ENCODE results near the gene TYW5.
"Not testable (repeated sequence)": the region's sequence is repeated elsewhere in the genome, so short reads cannot be mapped to it uniquely, and the experiment has no call there.

The TYW5 gene

DNA sequence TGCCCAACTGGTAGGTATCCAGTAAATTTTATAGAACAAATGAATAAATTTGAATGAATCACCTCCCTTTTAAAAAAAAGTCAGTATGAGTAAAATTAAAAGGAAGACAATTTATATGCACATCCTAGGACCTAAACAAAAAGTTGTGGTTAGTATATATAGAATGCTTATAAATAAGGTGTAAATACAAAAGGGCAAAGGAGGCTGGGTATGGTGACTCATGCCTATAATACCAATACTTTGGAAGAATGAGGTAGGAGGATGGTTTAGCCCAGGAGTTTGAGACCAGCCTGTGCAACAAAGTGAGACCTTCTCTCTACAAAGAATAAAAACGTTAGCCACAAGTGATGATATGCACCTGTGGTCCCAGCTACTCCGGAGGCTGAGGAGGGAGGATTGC, 31.4 kb downstream of the TYW5 start:
- peaks cover 5% of the 10 kb centered on the region for H3K36me3 ChIP-seq (ENCODE audit: insufficient read depth, low read length)
- no peak overlapping the region for H3K9ac ChIP-seq (ENCODE audit: low read depth, low read length)
- H3K4me1 ChIP-seq (ENCODE audit: insufficient read depth, low read length) = 0 out of 2 replicates have a peak, but pooled peaks cover 4% of the 10 kb centered on the region
- H3K9me3 ChIP-seq (ENCODE audit: control insufficient read depth, insufficient read depth, low read length) = no peaks in the 10 kb centered on the region

DNA sequence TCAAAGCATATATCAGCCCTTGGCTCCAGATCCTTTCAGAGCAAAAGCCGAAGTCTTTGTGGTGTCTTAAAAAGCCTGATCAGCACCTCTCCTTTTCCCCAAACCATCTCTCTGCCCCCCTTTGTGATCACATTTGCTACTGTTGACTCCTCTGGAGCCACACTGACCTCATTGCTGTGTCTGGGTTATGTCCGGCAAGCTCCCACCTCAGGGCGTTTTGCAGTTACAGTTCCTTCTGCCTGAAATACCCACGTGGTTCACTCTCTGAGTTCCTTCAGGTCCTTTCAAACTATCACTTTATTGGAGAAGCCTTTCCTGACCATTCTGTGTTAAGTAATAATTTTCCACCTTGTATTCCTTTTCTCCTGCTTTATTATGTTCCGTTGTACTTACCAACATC, 32.4 kb downstream of the TYW5 start:
- H3K9me3 ChIP-seq (ENCODE audit: control insufficient read depth, insufficient read depth, low read length) = no peaks in the 10 kb centered on the region
- no peak overlapping the region for H3K9ac ChIP-seq (ENCODE audit: low read depth, low read length)
- H3K4me1 ChIP-seq (ENCODE audit: insufficient read depth, low read length) = no peaks in the 10 kb centered on the region
- H3K36me3 ChIP-seq (ENCODE audit: insufficient read depth, low read length) = peaks cover 5% of the 10 kb centered on the region

DNA sequence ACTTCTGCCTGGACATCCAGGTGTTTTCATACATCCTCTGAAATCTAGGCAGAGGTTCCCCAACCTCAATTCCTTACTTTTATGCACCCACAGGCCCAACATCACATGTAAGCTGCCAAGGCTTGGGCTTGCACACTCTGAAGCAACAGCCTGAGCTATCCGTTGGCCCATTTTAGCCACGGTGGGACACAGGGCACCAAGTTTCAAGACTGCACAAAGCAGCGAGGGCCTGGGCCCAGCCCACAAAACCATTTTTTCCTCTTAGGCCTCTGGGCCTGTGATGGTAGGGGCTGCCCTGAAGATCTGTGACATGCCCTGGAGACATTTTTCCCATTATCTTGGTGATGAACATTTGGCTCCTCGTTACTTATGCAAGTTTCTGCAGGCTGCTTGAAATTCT, 38.3 kb downstream of the TYW5 start:
- Histone ChIP-seq H3K9me3 (ENCODE audit: control insufficient read depth, insufficient read depth, low read length) (peaks cover 11% of the 10 kb centered on the region), H3K9ac (ENCODE audit: low read depth, low read length) (no peak overlapping the region), H3K4me1 (ENCODE audit: insufficient read depth, low read length) (no peaks in the 10 kb centered on the region), H3K36me3 (ENCODE audit: insufficient read depth, low read length) (peaks cover 18% of the 10 kb centered on the region)

DNA sequence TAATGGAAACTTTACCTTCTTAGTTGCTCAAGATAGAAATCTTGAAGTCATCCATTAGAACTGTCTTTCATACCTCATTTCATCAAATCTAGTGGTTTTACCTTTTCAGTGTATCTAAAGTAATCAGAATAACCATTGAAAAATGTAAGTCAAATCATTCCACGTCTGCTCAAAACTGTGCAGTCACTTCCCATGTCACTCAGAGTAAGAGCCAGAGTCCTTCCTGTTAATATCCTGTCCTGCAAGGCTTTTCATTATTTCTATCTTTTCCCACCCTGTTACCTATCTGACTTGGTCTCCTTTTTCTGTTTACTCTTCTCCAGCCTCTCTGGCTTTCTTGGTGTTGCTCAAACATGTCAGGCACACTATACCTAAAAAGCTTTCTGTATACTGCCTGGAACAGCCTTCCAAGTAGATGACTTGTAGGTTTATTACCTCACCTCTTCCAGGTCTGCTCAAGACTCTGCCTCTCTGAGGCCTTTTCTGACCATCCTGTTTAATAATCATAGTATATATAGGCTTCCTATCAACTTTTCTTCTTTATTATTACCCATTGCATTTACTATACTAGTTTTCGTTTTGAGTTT, 40.8 kb downstream of the TYW5 start:
- peaks cover 13% of the 10 kb centered on the region for H3K36me3 ChIP-seq (ENCODE audit: insufficient read depth, low read length)
- H3K9ac ChIP-seq (ENCODE audit: low read depth, low read length) = no peak overlapping the region
- H3K9me3 ChIP-seq (ENCODE audit: control insufficient read depth, insufficient read depth, low read length) = peaks cover 11% of the 10 kb centered on the region
- no peaks in the 10 kb centered on the region for H3K4me1 ChIP-seq (ENCODE audit: insufficient read depth, low read length)

DNA sequence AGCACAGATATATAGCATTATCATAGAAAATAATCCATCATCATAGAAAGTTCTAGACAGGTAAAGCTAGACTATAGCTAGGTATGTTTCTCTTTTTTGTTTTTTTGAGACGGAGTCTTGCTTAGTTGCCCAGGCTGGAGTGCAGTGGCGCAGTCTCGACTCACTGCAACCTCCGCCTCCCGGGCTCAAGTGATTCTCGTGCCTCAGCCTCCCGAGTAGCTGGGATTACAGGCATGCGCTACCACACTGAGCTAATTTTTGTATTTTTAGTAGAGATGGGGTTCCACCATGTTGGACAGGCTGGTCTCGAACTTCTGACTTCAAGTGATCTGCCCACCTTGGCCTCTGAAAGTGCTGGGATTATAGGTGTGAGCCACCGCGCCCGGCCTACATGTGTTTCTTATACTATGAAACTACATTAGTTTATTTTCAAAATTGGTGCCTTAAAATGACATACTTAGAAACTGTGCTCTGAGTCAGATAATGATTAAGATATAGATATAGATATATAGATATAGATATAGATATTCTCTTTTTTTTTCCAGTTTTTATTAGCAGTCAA, 42.7 kb downstream of the TYW5 start:
- Histone ChIP-seq H3K9me3 (ENCODE audit: control insufficient read depth, insufficient read depth, low read length) (peaks cover 11% of the 10 kb centered on the region), H3K9ac (ENCODE audit: low read depth, low read length) (peak overlapping the region; percentile 89; the same call in 1 of the 2 replicates), H3K36me3 (ENCODE audit: insufficient read depth, low read length) (peaks cover 13% of the 10 kb centered on the region)
- H3K4me1 ChIP-seq (ENCODE audit: insufficient read depth, low read length) = not testable (repeated sequence)

DNA sequence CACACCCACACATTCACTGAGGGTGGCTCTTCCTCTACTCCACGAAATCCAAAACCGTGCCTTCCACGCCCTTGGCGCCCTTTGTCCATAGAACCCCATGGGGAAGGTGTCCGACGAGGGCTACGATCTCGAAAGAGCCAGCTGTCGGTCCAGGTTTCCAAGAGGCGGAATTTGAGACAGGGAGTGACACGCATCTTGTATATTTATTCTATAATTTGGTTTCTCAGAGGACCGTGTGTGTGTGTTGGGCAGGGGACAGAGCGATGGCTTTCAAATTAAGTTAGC, 43.5 kb downstream of the TYW5 start:
- H3K4me1 ChIP-seq (ENCODE audit: insufficient read depth, low read length) = no peaks in the 10 kb centered on the region
- peaks cover 8% of the 10 kb centered on the region for H3K36me3 ChIP-seq (ENCODE audit: insufficient read depth, low read length)
- peaks cover 10% of the 10 kb centered on the region for H3K9me3 ChIP-seq (ENCODE audit: control insufficient read depth, insufficient read depth, low read length)
- H3K9ac ChIP-seq (ENCODE audit: low read depth, low read length) = peak overlapping the region; percentile 89

DNA sequence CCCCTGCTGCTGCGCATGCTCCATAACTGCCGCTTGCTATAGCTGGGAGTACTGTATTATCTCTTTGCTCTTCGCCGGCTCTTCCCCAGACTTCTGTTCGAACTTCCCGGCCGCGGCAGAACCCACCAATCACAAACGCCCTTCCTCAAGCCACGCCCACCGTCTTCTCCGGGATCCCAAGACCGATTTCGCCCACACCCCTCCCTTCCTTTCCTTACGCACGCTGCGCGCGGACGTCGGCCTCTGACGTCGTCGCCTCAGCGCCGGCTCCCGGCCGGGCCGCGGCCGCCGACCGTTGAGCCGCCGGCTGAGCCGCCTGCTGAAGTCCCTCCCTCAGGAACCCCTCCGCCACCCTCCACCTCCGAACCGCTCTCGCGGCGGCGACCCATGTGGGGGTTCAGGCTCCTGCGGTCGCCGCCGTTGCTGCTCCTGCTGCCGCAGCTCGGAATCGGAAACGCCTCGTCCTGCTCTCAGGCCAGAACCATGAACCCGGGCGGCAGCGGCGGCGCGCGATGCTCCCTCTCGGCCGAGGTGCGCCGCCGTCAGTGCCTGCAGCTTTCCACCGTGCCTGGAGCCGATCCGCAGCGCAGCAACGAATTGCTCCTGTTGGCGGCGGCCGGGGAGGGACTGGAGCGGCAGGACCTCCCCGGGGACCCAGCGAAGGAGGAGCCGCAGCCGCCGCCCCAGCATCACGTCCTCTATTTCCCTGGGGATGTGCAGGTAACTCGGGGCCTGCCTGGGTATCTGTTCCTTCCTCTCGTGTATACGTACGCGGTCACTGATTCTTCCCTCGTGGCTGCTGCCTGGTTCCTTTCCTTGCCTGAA, 44.0 kb downstream of the TYW5 start, which contains the start of gene C2orf69:
Gene C2orf69, plus strand, starts transcription at position 242 of the 825 bp plus-strand sequence. Its CDS starts 146 bp downstream, at position 388.
- peaks cover 8% of the 10 kb centered on the region for H3K36me3 ChIP-seq (ENCODE audit: insufficient read depth, low read length)
- H3K9me3 ChIP-seq (ENCODE audit: control insufficient read depth, insufficient read depth, low read length) = peaks cover 5% of the 10 kb centered on the region; the same call in 1 of the 2 replicates
- peak within 1 kb of the TSS; percentile 89 for H3K9ac ChIP-seq (ENCODE audit: low read depth, low read length)
- no peaks in the 10 kb centered on the region for H3K4me1 ChIP-seq (ENCODE audit: insufficient read depth, low read length)

DNA sequence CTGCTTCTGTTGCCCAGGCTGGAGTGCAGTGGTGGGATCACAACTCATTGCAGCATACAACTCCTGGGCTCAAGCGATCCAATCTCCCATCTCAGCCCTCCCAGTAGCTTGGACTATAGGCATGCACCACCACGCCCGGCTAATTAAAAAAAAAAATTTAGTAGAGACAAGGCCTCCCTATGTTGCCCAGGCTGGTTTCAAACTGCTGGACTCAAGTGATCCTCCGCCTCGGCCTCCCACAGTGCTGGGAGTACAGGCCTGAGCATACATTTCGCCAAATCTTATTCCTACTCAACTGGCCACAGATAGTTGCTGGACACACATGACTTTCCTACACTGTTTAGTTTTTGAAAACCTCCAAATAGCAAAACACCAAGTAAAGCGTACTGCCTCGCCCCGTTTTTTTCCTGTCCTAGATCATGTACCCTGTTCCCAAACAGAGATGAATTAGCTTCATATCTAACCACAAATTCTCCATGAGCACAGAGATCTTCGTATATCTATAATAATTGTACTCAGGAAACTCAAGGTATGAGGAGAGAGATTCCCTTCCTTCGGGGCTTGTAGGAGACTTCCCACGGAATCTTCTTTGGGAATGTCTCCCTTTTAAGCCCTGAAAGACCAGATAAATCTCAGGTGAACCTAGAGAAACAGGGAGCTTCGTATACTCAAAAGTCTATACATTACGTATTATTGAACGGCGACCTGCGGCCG, 44.8 kb downstream of the TYW5 start:
- H3K9ac ChIP-seq (ENCODE audit: low read depth, low read length) = peak overlapping the region; percentile 89
- peaks cover 8% of the 10 kb centered on the region for H3K36me3 ChIP-seq (ENCODE audit: insufficient read depth, low read length)
- H3K4me1 ChIP-seq (ENCODE audit: insufficient read depth, low read length) = no peaks in the 10 kb centered on the region
- H3K9me3 ChIP-seq (ENCODE audit: control insufficient read depth, insufficient read depth, low read length) = no peaks in the 10 kb centered on the region

DNA sequence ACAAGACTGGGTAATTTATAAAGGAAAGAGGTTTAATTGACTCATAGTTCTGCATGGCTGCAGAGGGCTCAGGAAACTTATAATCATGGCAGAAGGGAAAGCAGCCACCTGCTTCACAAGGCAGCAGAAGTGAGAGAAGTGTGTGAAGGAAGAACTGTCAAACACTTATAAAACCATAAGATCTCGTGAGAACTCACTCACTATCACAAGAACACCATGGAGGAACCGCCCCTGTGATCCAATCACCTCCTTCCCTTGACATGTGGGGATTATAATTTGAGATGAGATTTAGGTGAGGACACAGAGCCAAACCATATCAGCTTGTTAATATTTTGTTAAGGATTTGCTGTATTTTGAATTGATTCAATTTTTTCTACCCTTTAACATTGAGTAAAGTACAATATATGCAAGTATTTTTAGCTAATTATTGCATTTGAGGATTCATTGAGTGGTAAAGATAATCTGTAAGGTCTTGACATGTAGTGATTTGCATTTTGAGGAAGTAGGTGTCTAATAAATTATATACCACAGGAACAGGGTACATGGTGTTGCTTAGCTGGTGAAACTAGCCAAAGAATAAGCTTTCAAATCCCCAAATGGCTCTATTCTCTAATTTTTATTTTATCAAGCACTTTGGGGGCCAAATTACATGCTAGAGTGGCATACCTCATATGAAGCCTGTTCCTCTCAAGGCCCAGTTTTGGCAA, 48.1 kb downstream of the TYW5 start:
- Histone ChIP-seq H3K9ac (ENCODE audit: low read depth, low read length) (no peak overlapping the region), H3K9me3 (ENCODE audit: control insufficient read depth, insufficient read depth, low read length) (no peaks in the 10 kb centered on the region), H3K4me1 (ENCODE audit: insufficient read depth, low read length) (no peaks in the 10 kb centered on the region), H3K36me3 (ENCODE audit: insufficient read depth, low read length) (no peaks in the 10 kb centered on the region)

DNA sequence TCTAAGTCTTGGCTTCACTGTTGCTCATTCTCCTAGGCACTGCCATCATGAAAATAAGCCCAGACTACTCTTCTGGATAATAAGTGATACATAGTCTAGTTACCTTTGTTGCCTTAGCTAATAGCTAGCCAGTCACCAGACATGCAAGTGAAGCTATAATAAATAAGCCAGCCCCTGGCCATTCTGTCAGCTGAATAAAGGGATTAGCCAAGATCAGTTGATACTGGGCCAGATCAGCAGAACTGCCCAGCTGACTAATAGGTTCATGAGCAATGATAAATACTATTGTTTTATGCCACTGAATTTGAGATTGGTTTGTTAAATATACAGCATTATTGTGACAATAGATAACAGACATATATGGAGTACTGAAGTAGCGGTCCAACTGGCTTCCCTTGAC, 52.2 kb downstream of the TYW5 start:
- Histone ChIP-seq H3K9me3 (ENCODE audit: control insufficient read depth, insufficient read depth, low read length) (no peaks in the 10 kb centered on the region), H3K36me3 (ENCODE audit: insufficient read depth, low read length) (no peaks in the 10 kb centered on the region), H3K4me1 (ENCODE audit: insufficient read depth, low read length) (no peaks in the 10 kb centered on the region), H3K9ac (ENCODE audit: low read depth, low read length) (no peak overlapping the region)

DNA sequence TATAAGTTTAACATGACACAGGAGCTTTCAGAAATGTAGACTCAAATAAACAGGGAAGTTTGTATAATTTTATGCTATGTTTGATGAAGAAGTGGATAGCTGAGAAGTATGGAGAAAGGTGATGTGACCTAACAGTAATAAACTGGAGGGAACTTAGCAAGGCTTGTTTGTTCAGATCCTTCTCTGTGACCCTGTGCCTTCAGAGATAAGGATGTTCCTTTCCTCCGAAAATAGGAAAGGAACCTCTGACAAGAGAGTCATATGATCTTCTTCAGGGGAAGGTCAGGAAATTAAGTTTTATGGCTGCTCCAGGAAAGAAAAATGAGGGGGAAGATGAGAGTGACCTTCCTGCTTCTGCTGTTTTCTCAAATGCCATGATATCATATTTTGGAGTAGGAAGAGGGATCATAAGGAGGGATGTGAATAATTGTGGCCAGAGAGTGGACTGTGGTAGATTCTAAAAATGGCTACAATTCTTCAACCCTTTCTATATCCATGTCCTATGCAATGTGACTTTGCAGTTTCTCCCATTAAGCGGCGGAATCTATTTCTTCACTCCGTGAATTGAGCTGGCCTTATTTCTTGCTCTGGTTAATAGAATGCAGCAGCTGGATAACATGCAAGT, 52.7 kb downstream of the TYW5 start:
- no peaks in the 10 kb centered on the region for H3K9me3 ChIP-seq (ENCODE audit: control insufficient read depth, insufficient read depth, low read length)
- no peaks in the 10 kb centered on the region for H3K4me1 ChIP-seq (ENCODE audit: insufficient read depth, low read length)
- H3K9ac ChIP-seq (ENCODE audit: low read depth, low read length) = no peak overlapping the region
- H3K36me3 ChIP-seq (ENCODE audit: insufficient read depth, low read length) = no peaks in the 10 kb centered on the region

DNA sequence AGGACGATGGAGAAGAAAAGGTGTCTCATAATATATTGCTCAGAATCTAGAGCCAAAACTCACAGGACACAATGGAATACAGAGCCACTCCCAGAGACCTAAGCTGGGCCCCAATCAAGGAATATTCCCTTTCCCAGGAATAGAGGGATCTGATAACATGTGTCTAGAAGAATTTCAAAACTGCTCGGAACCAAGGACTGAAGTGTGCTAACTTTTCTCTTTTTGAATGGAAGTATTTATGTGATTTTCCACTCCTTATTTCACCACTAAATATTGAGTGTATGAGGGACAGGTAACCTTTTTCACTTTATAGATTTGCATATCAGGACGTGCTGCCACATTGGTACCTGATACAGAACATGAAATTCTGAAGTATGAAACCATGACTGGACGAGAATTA, 53.3 kb downstream of the TYW5 start:
- Histone ChIP-seq H3K4me1 (ENCODE audit: insufficient read depth, low read length) (no peaks in the 10 kb centered on the region), H3K9ac (ENCODE audit: low read depth, low read length) (no peak overlapping the region), H3K36me3 (ENCODE audit: insufficient read depth, low read length) (no peaks in the 10 kb centered on the region), H3K9me3 (ENCODE audit: control insufficient read depth, insufficient read depth, low read length) (no peaks in the 10 kb centered on the region)

DNA sequence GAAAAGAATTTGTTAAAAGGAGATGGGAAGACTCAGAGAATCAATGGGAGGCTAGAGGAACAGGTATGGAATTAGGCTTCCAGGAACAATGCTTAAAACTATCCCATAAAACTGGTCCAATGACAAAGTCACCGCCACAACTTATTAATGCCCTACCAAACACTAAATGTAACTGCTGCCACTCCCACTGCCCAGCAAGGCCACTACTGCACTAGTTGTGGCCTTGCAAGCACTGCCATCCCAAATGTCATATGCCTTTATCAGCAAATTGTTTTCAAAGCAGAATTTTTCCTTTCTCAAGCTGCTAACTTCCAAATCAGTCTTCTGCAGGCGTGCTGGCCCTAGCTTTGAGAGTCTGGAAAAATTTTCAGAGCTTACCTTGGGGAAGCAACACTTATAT, 58.7 kb downstream of the TYW5 start:
- Histone ChIP-seq H3K9me3 (ENCODE audit: control insufficient read depth, insufficient read depth, low read length) (no peaks in the 10 kb centered on the region), H3K9ac (ENCODE audit: low read depth, low read length) (no peak overlapping the region), H3K36me3 (ENCODE audit: insufficient read depth, low read length) (no peaks in the 10 kb centered on the region), H3K4me1 (ENCODE audit: insufficient read depth, low read length) (no peaks in the 10 kb centered on the region)

DNA sequence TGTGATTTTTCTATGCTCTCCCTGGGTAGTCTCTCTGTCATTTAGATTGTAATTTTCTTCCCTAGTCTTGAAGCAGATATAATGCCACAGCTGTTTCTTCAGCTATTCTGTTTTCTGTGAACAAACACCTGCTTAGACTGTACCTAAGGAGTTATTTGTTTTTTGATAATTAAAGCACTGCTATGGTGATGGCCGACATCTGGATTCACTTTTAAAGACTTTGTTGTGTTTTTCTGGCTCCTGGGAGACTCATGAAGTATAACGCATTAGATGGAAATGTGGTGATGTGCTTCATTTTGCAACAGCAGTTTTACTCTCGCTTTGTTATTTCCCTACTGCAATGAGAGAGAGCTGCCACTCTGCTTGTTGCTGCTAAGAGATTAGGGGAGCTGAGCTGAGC, 59.9 kb downstream of the TYW5 start:
- Histone ChIP-seq H3K36me3 (ENCODE audit: insufficient read depth, low read length) (no peaks in the 10 kb centered on the region), H3K9ac (ENCODE audit: low read depth, low read length) (no peak overlapping the region), H3K4me1 (ENCODE audit: insufficient read depth, low read length) (no peaks in the 10 kb centered on the region), H3K9me3 (ENCODE audit: control insufficient read depth, insufficient read depth, low read length) (no peaks in the 10 kb centered on the region)

Measured in ES-I3 (cell line).